CD4-positive, alpha-beta T cell treated with Interferon alpha-2 for 1 hour (primary cell): ENCODE measurements around the gene AQP1.

Experiments
- DNase-seq, 2 donors: peaks; one replicate each; pipeline ENCODE4 v3.0.0-alpha.2; 2020 to 2022

The AQP1 gene

GRCh38 chr7:30911561-30911969 is at the start of gene AQP1:
Gene AQP1, plus strand, starts transcription at chr7:30911853. Its CDS starts 57 bp downstream, at chr7:30911910.
- no peak for DNase-seq

DNA sequence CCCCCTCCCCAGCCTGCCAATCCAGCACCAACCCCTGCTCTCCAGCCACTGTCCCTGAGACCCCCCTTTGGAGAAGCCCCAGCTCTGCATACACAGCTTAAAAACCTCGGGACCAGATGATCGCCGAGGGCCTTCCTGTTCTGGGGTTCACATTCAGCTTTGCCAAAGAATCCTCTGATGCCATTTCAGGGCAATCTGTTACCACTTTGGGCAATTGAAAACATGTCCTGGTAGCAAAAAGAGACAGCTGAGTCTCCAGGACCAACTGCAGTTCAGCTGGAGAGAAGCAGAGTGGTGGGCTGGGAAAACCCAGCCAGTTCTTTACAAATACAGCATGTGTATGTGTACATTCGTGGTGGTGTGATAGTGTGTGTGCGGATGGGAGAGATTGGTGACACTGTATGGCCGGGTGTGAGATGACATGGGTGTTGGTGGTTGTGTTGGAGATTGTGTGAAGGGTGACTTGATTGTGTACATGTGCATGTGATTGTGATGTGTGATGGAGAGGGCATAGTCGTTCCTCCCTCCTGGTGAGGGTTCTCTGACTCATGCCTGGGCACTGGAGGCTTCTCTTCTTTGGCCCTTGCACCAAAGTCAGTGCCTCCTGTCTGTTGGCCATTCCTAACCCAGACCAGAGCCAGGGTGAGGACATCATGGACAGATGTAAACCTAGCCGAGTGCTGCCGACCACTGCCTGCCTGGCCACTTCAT is 48.5 kb upstream of the AQP1 start:
- DNase-seq = no peak

GRCh38 chr7:30863706-30864035 is 48.0 kb upstream of the AQP1 start:
- no peak for DNase-seq

GRCh38 chr7:30864101-30864500 is 47.6 kb upstream of the AQP1 start:
- DNase-seq = no peak

- DNase-seq = no peak
Observed at GRCh38 chr7:30865076-30865475, 46.6 kb upstream of the AQP1 start.

GRCh38 chr7:30865821-30866220 is 45.8 kb upstream of the AQP1 start:
- no peak for DNase-seq

DNA sequence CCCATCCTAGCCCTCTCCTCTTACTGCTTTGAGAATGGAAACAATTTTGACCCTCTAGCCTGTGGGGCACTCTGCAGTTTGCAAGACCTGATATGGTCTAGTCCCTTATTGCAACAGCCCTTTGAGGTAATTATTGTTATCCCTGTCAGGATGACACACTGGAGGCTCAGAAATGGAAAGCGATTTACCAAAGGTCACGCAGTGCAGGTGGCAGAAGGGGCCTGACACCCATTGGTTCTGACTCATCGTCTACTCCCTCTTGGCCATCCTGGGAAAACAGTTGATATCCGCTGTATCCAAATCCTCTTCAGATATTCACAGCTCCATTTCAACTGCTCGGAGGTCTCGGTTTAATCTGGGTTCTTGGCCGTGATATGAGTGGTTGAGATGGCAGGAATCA is 44.7 kb upstream of the AQP1 start:
- no peak for DNase-seq

DNA sequence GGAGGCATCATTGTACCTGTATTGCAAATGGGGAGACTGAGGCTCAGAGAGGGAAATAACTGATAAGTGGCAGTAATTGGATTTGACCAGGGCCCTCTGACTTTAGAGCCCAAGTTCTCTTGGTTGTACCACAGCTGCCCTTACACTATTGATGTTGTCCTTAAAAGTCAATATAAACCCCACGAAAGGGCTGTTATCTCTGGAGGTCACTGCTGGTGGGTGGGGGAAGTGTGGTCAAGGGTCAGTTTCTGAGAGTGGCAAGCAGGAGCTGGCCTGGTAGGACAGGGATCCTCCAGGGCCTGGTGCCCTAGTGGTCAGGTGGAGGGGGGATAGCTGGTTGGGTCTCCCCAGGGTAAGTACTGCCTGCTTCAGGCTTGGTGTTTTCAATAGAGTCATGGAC is 44.2 kb upstream of the AQP1 start:
- DNase-seq = no peak

DNA sequence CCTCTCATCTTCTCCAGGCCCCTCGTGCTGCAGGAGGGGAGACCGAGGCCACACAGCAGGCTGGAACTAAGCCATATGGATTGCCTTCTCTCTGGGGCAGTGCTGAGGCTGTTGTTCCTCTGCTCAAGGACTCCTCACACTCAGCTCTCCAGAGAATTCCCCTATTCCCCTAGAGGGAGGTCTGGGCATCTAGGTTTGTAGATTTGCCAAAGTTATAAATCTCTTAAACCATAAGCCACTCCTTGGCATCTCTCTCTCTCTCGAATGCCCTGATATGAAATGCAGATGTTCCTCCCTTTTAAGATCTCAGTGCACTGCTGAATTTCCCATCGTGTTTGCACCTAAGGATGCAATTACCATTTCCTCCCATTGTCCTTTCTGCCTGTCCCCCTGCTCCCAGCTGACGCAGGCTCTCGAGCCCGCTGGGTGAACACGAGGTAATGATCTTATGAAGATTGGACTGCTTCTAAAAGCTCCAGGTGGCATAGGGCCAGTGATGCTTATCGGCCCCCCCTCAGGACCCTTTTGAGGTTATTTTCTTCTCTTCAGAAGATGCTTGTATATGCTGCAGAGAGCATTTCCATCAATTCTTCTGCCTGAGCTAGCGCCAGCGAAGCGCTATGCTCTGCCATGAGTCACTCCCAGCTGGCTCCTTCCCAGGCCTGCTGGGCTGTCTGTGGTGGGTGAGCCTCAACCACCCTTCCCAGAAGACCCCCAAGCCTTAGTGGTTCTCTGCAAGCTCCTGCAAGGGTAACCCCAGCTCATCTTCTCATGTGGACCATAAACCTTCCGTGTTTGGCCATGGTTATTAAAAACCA is 41.6 kb upstream of the AQP1 start:
- no peak for DNase-seq

GRCh38 chr7:30870821-30871518 is 40.7 kb upstream of the AQP1 start:
- DNase-seq = no peak

- DNase-seq = no peak
Observed at GRCh38 chr7:30871655-30872054, 40.0 kb upstream of the AQP1 start.

DNA sequence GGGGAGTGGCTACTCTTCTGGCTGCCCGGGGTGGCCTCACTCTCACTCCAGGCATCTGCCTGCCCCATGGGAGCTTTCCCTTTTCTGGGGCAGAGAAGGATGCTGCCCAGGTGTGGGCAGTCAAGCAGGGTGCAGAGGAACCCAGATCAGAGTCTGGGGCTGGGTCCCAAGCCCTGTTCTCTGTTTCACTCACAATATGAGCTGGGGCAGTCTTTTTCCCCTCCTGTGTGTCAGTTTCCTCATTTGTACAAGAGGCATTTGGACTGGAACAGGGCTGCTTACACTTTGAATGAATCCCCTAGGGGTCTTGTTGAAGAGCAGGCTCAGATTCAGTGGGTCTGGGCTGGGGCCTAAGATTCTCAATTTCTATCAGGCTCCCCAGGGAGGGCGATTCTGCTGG is 38.4 kb upstream of the AQP1 start:
- no peak for DNase-seq

- no peak for DNase-seq
Observed at GRCh38 chr7:30873656-30874055, 38.0 kb upstream of the AQP1 start.

GRCh38 chr7:30874656-30875302 is 36.9 kb upstream of the AQP1 start:
- no peak for DNase-seq

- DNase-seq = no peak
Observed at GRCh38 chr7:30877015-30877769, 34.5 kb upstream of the AQP1 start.

DNA sequence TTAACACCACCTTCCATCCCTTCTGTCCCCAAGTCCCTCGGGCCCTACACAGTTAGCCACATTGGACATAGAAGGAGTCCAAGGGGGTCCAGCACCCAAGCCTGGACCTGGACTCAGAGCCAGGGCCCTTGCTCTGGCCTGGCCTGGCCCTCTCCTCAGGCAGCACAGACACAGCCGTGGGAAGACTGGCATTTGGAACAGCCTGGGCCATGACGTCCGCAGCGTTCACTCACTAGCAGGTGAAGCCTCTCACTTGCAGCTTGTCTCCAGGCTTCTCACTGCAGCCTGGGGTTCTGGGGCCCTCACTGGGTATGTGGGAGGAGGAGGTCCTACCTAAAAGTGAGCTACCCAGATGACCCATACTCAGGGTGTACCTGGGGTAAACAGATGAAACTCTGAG is 33.7 kb upstream of the AQP1 start:
- no peak for DNase-seq

DNA sequence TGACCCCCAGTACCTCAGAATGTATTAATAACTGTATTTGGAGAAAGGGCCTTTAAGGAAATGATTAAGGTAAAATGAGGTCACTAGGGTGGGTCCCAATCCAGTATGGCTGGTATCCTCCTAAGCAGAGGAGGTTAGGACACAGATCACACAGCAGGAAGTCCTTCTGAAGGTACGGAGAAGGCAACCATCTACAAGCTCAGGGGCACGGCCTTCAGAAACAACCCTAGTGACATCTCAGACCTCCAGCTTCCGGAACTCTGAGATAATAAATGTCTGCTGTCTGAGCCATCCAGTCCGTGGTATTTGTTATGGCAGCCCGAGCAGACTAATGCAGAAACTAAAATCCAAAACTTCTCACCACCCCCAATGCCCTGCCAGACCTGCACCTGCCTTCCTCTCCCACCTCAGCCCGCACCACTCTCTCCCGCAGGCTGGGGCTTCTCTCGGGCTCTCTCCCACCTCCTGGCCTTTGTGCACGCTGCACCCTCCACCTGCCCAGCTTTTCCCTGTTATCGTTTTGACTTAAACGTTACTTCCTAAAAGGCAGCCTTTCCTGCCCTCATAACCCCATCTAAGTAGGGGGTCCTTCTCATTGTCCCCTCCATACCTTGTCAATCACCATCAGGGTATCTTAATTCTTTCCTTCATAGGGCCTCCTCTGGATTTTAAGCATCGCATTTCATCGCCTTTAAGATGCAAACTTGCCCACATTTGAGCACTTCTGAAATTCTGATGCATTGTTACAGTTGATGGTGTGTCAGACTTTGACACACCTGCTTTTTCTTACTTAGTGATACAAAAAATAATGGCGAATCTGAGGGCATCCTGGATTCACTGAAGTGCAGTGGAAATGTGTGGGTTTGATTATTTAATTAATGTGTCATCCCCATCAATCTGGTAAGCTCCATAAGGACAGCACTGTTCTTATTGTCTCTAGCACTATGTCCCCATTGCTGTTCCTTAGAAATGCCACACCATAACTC is 32.2 kb upstream of the AQP1 start:
- DNase-seq = no peak

DNA sequence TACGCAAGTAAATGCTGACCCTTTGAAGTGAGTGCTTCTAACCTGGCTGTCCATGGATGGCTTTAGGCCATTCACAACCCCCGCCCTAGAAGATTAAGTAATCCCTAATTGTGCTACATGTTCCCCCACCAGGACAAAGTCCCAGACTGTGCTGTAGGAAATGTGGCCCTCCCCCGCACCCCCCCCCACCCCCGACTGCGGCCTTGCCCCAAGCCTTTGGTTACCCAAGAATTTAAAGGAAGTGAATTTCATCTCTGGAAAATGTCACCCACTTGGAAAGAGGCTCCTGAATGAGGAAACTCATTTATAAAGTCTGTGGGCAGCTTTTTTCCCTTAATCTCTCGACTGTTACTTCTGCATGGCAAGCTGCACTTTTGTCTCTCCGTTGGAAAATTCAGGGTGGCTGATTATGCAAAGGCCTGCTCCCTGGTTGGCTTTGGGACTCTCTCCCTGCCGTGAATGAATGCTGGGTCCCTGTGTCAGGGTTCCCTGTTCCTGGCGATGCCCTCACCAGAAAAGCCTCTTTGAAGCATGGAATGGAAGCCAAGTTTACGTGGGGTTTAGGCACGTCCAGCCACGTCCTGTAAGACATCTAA is 31.4 kb upstream of the AQP1 start:
- DNase-seq = no peak

DNA sequence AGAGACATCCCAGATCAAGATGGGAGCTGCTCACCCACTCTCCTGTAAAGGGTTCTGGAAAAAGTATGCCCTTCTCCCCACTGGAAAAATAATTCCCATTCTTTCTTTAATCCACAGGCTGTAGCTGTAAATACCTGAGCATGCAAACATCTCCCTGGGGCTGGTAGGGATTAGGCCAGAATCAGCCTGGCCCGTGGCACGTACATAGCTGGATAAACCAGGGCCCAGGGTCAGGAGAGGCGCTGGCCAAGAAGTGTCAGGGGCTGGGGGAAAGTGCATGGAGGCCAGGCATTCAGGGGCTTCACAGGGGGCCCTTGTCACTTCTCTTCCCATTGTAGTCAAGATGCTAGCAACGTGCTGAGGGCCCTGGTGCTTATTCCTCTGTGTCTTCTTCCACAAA is 30.7 kb upstream of the AQP1 start:
- no peak for DNase-seq

DNA sequence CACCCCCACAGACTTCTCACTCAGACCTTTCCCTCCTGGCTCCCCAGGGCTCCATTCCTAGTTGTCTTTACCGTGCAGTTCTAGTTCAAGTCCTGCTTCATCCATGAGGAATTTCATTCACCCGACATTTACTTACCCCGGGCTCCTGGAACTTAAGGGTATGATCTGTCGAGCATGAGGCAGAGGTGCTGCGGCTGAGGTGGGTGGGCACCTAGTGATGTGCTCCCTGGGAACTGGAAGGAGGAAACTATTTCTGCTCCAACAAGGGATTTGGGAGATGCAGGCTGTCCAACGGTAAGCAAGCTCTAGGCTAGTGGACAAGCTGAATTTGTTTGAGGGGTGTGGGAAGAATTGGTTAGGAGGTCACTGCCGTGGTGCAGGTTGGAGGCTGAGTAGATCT is 30.2 kb upstream of the AQP1 start:
- DNase-seq = no peak

DNA sequence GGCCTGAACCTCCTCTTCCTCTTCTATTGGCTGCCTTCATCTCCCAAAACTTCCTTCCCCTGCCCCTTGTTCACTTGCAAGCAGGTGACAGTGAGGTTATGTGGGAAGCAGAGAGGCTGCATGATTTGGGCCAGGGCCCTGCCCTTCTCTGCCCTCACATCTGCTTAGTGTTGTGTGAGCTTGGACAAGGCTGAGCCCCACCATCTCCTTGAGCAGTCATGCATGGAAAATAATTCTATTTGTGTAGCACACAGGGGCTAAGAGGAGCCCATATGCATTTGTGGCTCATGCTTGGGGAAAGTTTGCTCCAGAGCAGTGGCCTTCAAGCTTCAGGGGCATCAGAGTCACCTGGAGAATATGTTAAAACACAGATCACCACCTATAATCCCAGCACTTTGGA is 26.8 kb upstream of the AQP1 start:
- no peak for DNase-seq
